Measurements from ENCODE around the gene SLC30A7.
"Not testable (repeated sequence)": the region's sequence is repeated elsewhere in the genome, so short reads cannot be mapped to it uniquely, and the experiment has no call there.

The SLC30A7 gene

GRCh38 chr1:100941580-100942216 lies 45.8 kb downstream of the SLC30A7 start:
- no peak for DNase-seq

- DNase-seq: no peak
Observed at GRCh38 chr1:100942304-100943046, 46.6 kb downstream of the SLC30A7 start.

GRCh38 chr1:100943533-100943932 lies 47.6 kb downstream of the SLC30A7 start:
- DNase-seq: no peak

GRCh38 chr1:100946064-100946463 lies 50.2 kb downstream of the SLC30A7 start:
- DNase-seq: not testable (repeated sequence)

- DNase-seq: not testable (repeated sequence)
Observed at GRCh38 chr1:100947816-100948215, 51.9 kb downstream of the SLC30A7 start.

GRCh38 chr1:100948721-100949405 lies 53.0 kb downstream of the SLC30A7 start:
- DNase-seq: not testable (repeated sequence)

GRCh38 chr1:100949515-100950158 lies 53.7 kb downstream of the SLC30A7 start:
- not testable (repeated sequence) for DNase-seq

- DNase-seq: no peak
Observed at GRCh38 chr1:100950337-100950736, 54.4 kb downstream of the SLC30A7 start.

- DNase-seq: no peak
Observed at GRCh38 chr1:100950781-100951180, 54.9 kb downstream of the SLC30A7 start.

GRCh38 chr1:100952104-100952745 lies 56.3 kb downstream of the SLC30A7 start:
- no peak for DNase-seq

GRCh38 chr1:100952970-100953369 lies 57.1 kb downstream of the SLC30A7 start:
- not testable (repeated sequence) for DNase-seq

GRCh38 chr1:100953960-100954730 lies 58.3 kb downstream of the SLC30A7 start:
- no peak for DNase-seq

GRCh38 chr1:100955322-100955721 lies 59.4 kb downstream of the SLC30A7 start:
- DNase-seq: no peak

GRCh38 chr1:100959502-100960060 lies 63.7 kb downstream of the SLC30A7 start:
- DNase-seq: no peak

GRCh38 chr1:100960098-100960497 lies 64.2 kb downstream of the SLC30A7 start:
- no peak for DNase-seq

GRCh38 chr1:100968621-100969020 lies 72.7 kb downstream of the SLC30A7 start:
- no peak for DNase-seq

GRCh38 chr1:100969327-100969726 lies 73.4 kb downstream of the SLC30A7 start:
- no peak for DNase-seq

GRCh38 chr1:100971021-100971420 lies 75.1 kb downstream of the SLC30A7 start:
- no peak for DNase-seq

GRCh38 chr1:100972185-100972584 lies 76.3 kb downstream of the SLC30A7 start:
- no peak for DNase-seq

- no peak for DNase-seq
Observed at GRCh38 chr1:100976936-100977335, 81.0 kb downstream of the SLC30A7 start.

- DNase-seq: no peak
Observed at GRCh38 chr1:100979631-100980030, 83.7 kb downstream of the SLC30A7 start.

GRCh38 chr1:100982793-100983192 lies 86.9 kb downstream of the SLC30A7 start:
- DNase-seq: no peak
